Measurements from ENCODE around the gene PTER.

- TF ChIP-seq, protein P1, sequence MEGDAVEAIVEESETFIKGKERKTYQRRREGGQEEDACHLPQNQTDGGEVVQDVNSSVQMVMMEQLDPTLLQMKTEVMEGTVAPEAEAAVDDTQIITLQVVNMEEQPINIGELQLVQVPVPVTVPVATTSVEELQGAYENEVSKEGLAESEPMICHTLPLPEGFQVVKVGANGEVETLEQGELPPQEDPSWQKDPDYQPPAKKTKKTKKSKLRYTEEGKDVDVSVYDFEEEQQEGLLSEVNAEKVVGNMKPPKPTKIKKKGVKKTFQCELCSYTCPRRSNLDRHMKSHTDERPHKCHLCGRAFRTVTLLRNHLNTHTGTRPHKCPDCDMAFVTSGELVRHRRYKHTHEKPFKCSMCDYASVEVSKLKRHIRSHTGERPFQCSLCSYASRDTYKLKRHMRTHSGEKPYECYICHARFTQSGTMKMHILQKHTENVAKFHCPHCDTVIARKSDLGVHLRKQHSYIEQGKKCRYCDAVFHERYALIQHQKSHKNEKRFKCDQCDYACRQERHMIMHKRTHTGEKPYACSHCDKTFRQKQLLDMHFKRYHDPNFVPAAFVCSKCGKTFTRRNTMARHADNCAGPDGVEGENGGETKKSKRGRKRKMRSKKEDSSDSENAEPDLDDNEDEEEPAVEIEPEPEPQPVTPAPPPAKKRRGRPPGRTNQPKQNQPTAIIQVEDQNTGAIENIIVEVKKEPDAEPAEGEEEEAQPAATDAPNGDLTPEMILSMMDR (IDR thresholded peaks at IDR 0.05) = no peak
- TF ChIP-seq POLR2A (IDR thresholded peaks at IDR 0.05) = no peak
Measured at GRCh38 chr10:16483241-16483917, 46.6 kb downstream of the PTER start.
